ENCODE measurements around the gene TRAF1. TPM values are rescaled to one million over a fixed set of nuclear protein-coding genes. Genes with fewer than 3 reads are reported as not detected.

The TRAF1 gene
- total RNA-seq, 5 donors from 2014 or later (not counting 1 experiment from before 2014, with no cell fraction given), result 67.6 to 170 (median 157) TPM

DNA sequence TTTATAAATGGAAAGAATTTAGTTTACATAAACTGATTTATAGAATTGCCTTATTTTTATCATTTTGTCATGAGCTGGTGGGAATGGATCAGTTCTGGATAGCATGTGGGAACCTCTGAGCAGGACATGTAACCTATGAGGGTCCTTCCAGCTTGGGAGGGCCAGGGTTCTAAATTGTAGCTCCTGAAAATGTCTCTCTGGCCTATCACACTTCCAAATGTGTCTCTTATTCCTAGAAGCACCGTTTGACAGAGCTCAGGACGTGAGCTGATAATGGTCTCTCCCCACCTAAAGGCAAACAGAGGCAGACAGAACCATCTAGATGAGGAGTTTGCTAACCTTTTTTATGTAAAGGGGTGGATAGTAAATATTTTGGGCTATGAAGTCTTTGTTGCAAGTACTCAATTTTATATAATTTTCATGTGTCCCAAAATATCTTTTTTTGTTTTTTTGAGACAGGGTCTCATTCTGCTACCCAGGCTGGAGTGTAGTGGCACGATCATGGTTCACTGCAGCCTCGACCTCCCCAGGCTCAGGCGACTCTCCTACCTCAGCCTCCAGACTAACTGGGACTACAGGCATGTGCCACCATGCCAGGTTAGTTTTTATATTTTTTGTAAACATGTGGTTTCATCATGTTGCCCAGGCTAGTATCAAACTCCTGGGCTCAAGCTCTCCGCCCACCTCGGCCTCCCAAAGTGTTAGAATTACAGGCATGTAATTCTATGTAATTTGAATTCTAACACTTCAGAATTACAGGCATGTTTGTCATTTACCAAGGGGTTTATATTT, 4.0 kb downstream of the TRAF1 start:
- H3K27me3 Mint-ChIP-seq, result no peaks in the 10 kb centered on the region
- no peaks in the 10 kb centered on the region for H3K27me3 ChIP-seq (replicated peaks in 1 of 2; ENCODE audit: control insufficient read depth in 2 of 2, extremely low read depth in 1 of 2, insufficient read depth in 2 of 2, low read length in 1 of 2)
- peaks cover 27 to 97% of the 10 kb centered on the region in 2 experiments for H3K4me1 ChIP-seq (ENCODE audit: control insufficient read depth in 1 of 2, extremely low read depth in 1 of 2, insufficient read depth in 2 of 2, low read length in 2 of 2)
- no peak for ATAC-seq (replicated peaks in 1 of 4)
- ChIA-PET CTCF (interaction anchor here in 1 of 2 donors (0.5 to 1.9 kb wide), 5 partner anchors 9 to 79 kb away, joined by 3 to 12 read pairs (median 3); no protein-coding TSS in a partner anchor), POLR2A (interaction anchor here (0.5 to 1.5 kb wide), 7 partner anchors 9 to 33 kb away, joined by 3 to 4 read pairs (median 3); no protein-coding TSS in a partner anchor)
- peak overlapping the region; percentile 94 to 96 (median 95) for H3K4me3 Mint-ChIP-seq
- H3K4me1 Mint-ChIP-seq, result peaks cover 91 to 97% (median 93%) of the 10 kb centered on the region in 3 donors
- no CpG with 5 or more reads among the region's 7 CpGs for WGBS (ENCODE audit: insufficient coverage)
- H3K9me3 ChIP-seq, result no peaks in the 10 kb centered on the region
- peak overlapping the region in 1 of 2 donors; percentile 37 for H3K4me3 ChIP-seq (ENCODE audit: control insufficient read depth in 1 of 2, extremely low read depth in 1 of 2, low read length in 1 of 2)
- H3K36me3 Mint-ChIP-seq, result peaks cover 66% of the 10 kb centered on the region
- peaks cover 0 to 3% (median 0%) of the 10 kb centered on the region in 3 donors for H3K9me3 Mint-ChIP-seq
- DNase-seq, result no peak
- H3K36me3 ChIP-seq (ENCODE audit: control insufficient read depth in 2 of 2, extremely low read depth in 1 of 2, insufficient read depth in 1 of 2, low read length in 1 of 2), result peaks cover 11 to 61% of the 10 kb centered on the region in 2 donors
- H3K27ac Mint-ChIP-seq, result peak overlapping the region; percentile 98 to 99
- H3K27ac ChIP-seq (ENCODE audit: low read length), result peak overlapping the region; percentile 99

DNA sequence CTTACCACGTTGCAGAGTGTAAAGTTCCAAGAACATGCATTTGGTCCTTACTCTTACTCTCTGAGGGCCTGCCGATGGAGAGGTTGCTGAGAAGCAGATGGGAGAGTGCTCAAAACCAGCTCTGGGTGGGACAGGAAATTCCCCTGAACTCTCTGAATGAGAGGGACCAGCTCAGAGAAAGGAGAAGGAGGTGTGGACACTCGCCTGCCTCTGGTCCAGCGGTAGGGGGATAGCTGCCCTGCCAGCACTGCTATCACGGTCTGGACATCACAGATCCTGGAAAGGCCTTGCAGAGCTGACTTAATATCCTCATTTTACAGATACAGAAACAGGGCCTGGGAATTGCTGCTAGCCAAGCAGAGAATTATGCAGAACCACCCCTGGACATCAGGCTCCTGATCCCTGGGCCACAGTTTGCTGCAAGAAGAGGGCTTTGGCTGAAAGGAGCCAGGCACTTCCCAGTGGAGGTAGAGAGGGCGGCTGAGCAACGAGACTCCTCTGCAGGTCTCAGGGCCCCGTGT, 4.9 kb downstream of the TRAF1 start:
- Mint-ChIP-seq H3K9me3 (peaks cover 0 to 4% (median 0%) of the 10 kb centered on the region in 3 donors), H3K4me1 (peaks cover 92 to 97% (median 93%) of the 10 kb centered on the region in 3 donors), H3K36me3 (peaks cover 75% of the 10 kb centered on the region), H3K4me3 (peak overlapping the region; percentile 94 to 96 (median 95)), H3K27ac (peak overlapping the region; percentile 98 to 99), H3K27me3 (no peaks in the 10 kb centered on the region)
- ATAC-seq (replicated peaks in 1 of 4), result no peak
- Histone ChIP-seq H3K27me3 (replicated peaks in 1 of 2; ENCODE audit: control insufficient read depth in 2 of 2, extremely low read depth in 1 of 2, insufficient read depth in 2 of 2, low read length in 1 of 2) (no peaks in the 10 kb centered on the region), H3K4me3 (ENCODE audit: control insufficient read depth in 1 of 2, extremely low read depth in 1 of 2, low read length in 1 of 2) (peak overlapping the region in 1 of 2 donors; percentile 37), H3K9me3 (no peaks in the 10 kb centered on the region), H3K4me1 (ENCODE audit: control insufficient read depth in 1 of 2, extremely low read depth in 1 of 2, insufficient read depth in 2 of 2, low read length in 2 of 2) (peaks cover 22 to 97% of the 10 kb centered on the region in 2 experiments), H3K27ac (ENCODE audit: low read length) (peak overlapping the region; percentile 99), H3K36me3 (ENCODE audit: control insufficient read depth in 2 of 2, extremely low read depth in 1 of 2, insufficient read depth in 1 of 2, low read length in 1 of 2) (peaks cover 11 to 70% of the 10 kb centered on the region in 2 donors)
- 37% methylated on average over 5 of the region's 8 CpGs for WGBS (ENCODE audit: insufficient coverage)
- POLR2A ChIA-PET, result interaction anchor here (0.5 to 1.3 kb wide), 7 partner anchors 9 to 31 kb away, joined by 3 to 6 read pairs (median 3); no protein-coding TSS in a partner anchor
- peak in 1 of 35 experiments; percentile 42 for DNase-seq
- CTCF ChIA-PET, result interaction anchor here in 1 of 2 donors (1.5 to 1.9 kb wide), 2 partner anchors 10 to 48 kb away, joined by 3 to 12 read pairs; no protein-coding TSS in a partner anchor

DNA sequence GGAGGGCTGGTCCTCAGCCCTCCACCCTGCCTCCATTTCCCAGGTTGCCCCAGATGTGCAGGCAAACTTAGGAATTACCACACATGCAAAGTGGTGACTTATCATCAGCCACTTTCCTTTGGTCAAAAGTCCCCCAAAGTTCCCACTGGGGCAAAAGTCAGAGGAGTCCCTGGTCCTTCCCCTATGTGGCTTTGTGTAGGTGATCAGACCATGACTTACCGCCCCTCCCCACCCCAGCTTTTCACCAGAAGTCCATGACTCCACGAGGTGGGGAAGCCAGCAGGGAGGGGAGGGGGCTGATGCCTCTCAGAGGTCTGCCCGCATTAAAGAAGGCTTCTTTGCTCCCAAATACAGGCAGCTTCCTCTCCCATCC, 5.8 kb downstream of the TRAF1 start:
- peaks cover 81% of the 10 kb centered on the region for H3K36me3 Mint-ChIP-seq
- H3K4me3 Mint-ChIP-seq, result peak overlapping the region; percentile 94 to 96 (median 95)
- DNase-seq (no peak), ATAC-seq (replicated peaks in 1 of 4) (no peak)
- H3K27ac Mint-ChIP-seq, result peak overlapping the region; percentile 98 to 99
- no CpG with 5 or more reads among the region's 3 CpGs for WGBS (ENCODE audit: insufficient coverage)
- ChIA-PET CTCF (interaction anchor here in 1 of 2 donors (0.8 to 1.4 kb wide), 4 partner anchors 10 to 53 kb away, joined by 3 to 4 read pairs (median 4); no protein-coding TSS in a partner anchor), POLR2A (interaction anchor here (1.1 to 1.6 kb wide), 3 partner anchors 10 to 29 kb away, joined by 3 to 6 read pairs (median 5); no protein-coding TSS in a partner anchor)
- peaks cover 18 to 95% of the 10 kb centered on the region in 2 experiments for H3K4me1 ChIP-seq (ENCODE audit: control insufficient read depth in 1 of 2, extremely low read depth in 1 of 2, insufficient read depth in 2 of 2, low read length in 2 of 2)
- H3K9me3 ChIP-seq, result no peaks in the 10 kb centered on the region
- H3K36me3 ChIP-seq (ENCODE audit: control insufficient read depth in 2 of 2, extremely low read depth in 1 of 2, insufficient read depth in 1 of 2, low read length in 1 of 2), result peaks cover 11 to 71% of the 10 kb centered on the region in 2 donors
- H3K9me3 Mint-ChIP-seq, result peaks cover 0 to 4% (median 0%) of the 10 kb centered on the region in 3 donors
- H3K4me3 ChIP-seq (ENCODE audit: control insufficient read depth in 1 of 2, extremely low read depth in 1 of 2, low read length in 1 of 2), result peak overlapping the region in 1 of 2 donors; percentile 37
- H3K27me3 Mint-ChIP-seq, result no peaks in the 10 kb centered on the region
- H3K4me1 Mint-ChIP-seq, result peaks cover 92 to 97% (median 95%) of the 10 kb centered on the region in 3 donors
- H3K27me3 ChIP-seq (replicated peaks in 1 of 2; ENCODE audit: control insufficient read depth in 2 of 2, extremely low read depth in 1 of 2, insufficient read depth in 2 of 2, low read length in 1 of 2), result no peaks in the 10 kb centered on the region
- peak overlapping the region; percentile 99 for H3K27ac ChIP-seq (ENCODE audit: low read length)

DNA sequence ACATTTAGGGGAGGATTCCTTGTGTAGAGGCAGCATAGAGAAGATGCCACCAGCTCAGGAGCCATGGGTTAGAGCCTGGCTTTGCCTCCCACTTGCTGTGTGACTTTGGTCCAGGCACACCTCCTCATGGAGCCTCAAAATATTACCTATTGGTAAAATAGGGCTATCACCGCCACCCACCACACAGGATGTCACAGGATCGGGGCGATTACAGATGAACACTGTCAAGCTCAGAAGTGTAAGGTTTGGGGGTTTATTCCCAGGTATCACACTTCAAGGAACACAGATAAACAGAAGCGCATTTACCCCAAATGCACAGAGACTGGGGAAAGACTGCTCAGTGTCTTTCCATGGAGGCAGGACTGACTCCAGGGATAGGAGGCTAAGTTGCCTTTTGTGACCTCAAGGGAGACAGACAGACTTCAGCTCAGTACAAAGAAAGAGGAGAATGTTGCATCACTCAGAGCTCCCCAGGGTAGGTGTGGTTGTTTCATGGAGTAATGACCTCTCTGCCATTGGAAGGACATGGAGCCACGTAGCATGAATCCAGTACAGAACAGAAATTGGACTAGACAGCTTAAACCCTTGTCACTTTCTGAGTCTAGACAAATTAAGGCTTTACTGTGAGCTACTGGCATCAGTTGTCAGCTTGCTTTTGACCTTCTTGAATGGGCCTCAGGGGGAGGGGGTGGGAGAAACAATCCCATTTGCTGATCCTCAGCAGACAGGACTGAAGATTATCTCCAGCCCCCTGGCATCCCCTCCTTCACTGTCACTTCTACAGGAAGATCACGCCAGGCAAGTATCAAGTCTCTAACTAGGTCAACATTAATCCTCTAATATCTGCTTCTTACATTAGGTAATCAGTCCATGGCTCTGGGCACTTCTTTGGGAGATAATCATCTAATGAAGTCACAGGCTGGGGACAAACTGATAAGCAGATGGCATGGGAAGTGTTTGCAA, 6.5 kb downstream of the TRAF1 start:
- Mint-ChIP-seq H3K9me3 (peaks cover 0 to 4% (median 0%) of the 10 kb centered on the region in 3 donors), H3K27ac (peak overlapping the region; percentile 98 to 99), H3K4me3 (peak overlapping the region; percentile 94 to 96 (median 95)), H3K4me1 (peaks cover 88 to 95% (median 94%) of the 10 kb centered on the region in 3 donors), H3K36me3 (peaks cover 81% of the 10 kb centered on the region), H3K27me3 (no peaks in the 10 kb centered on the region)
- Histone ChIP-seq H3K4me1 (ENCODE audit: control insufficient read depth in 1 of 2, extremely low read depth in 1 of 2, insufficient read depth in 2 of 2, low read length in 2 of 2) (peaks cover 20 to 95% of the 10 kb centered on the region in 2 experiments), H3K36me3 (ENCODE audit: control insufficient read depth in 2 of 2, extremely low read depth in 1 of 2, insufficient read depth in 1 of 2, low read length in 1 of 2) (peaks cover 11 to 76% of the 10 kb centered on the region in 2 donors), H3K9me3 (no peaks in the 10 kb centered on the region), H3K27me3 (replicated peaks in 1 of 2; ENCODE audit: control insufficient read depth in 2 of 2, extremely low read depth in 1 of 2, insufficient read depth in 2 of 2, low read length in 1 of 2) (no peaks in the 10 kb centered on the region), H3K4me3 (ENCODE audit: control insufficient read depth in 1 of 2, extremely low read depth in 1 of 2, low read length in 1 of 2) (peak overlapping the region in 1 of 2 donors; percentile 37), H3K27ac (ENCODE audit: low read length) (peak overlapping the region; percentile 99)
- ATAC-seq (replicated peaks in 1 of 4) (peak; percentile 24 to 35 (median 30)), DNase-seq (peak in 10 of 35 experiments; percentile 28 to 57 (median 34))
- CTCF ChIA-PET, result interaction anchor here in 1 of 2 donors (0.6 to 1.6 kb wide), 9 partner anchors 9 to 249 kb away, joined by 3 to 6 read pairs (median 4); no protein-coding TSS in a partner anchor
- POLR2A ChIA-PET, result interaction anchor here (0.5 to 1.9 kb wide), 12 partner anchors 10 to 195 kb away, joined by 3 to 13 read pairs (median 4); no protein-coding TSS in a partner anchor
- 20% methylated on average over 1 of the region's 6 CpGs for WGBS (ENCODE audit: insufficient coverage)

DNA sequence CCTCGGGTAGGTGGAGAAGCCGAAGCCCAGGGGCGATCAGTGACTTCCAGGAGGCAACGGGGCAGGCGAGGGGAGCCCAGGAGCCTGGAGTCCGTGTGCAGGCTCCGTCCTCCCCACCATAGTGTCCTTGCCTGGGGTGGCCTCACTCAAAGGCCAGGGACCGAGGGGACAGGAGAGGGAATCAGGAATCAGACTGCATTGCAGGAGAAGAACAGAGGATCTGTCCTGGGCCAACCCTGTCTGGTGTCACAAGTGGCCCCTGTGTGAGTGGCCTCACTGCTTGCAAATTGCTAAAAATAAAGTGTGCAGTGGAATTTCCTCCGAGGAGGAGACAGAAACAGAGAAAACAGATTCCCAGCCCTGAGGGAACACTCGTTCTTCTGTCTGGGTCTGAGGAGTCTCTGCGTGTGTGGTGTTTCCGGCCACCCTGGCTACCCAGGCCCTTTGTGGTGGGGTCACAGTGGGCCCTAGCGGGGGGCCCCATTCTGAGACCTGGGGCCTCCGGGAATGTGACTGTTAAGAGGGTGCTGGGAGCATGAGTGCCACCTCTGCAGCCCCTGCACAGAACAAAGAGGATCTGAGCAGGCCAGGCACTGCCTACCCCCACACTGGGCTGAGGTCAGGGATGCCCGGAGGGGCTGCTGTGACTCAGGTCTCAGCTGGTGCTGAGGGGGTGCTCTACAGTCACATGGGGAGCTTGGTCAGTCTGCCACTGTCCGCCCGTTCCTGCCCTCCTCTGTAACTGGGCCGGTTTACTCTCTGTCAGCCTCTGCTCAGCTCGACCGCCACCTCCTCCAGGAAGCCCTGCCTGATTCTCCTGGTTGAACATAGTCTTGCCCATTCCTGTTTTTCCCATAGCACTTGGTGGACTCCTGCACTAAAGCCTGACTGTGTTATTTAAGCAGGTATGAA, 7.4 kb downstream of the TRAF1 start:
- Histone ChIP-seq H3K27me3 (replicated peaks in 1 of 2; ENCODE audit: control insufficient read depth in 2 of 2, extremely low read depth in 1 of 2, insufficient read depth in 2 of 2, low read length in 1 of 2) (no peaks in the 10 kb centered on the region), H3K4me3 (ENCODE audit: control insufficient read depth in 1 of 2, extremely low read depth in 1 of 2, low read length in 1 of 2) (peak overlapping the region in 1 of 2 donors; percentile 37), H3K36me3 (ENCODE audit: control insufficient read depth in 2 of 2, extremely low read depth in 1 of 2, insufficient read depth in 1 of 2, low read length in 1 of 2) (peaks cover 11 to 86% of the 10 kb centered on the region in 2 donors), H3K27ac (ENCODE audit: low read length) (peak overlapping the region; percentile 99), H3K4me1 (ENCODE audit: control insufficient read depth in 1 of 2, extremely low read depth in 1 of 2, insufficient read depth in 2 of 2, low read length in 2 of 2) (peaks cover 25 to 95% of the 10 kb centered on the region in 2 experiments), H3K9me3 (no peaks in the 10 kb centered on the region)
- DNase-seq (no peak), ATAC-seq (replicated peaks in 1 of 4) (no peak)
- Mint-ChIP-seq H3K4me3 (peak overlapping the region; percentile 94 to 96 (median 95)), H3K9me3 (peaks cover 0 to 4% (median 0%) of the 10 kb centered on the region in 3 donors), H3K27ac (peak overlapping the region; percentile 98 to 99), H3K27me3 (no peaks in the 10 kb centered on the region), H3K4me1 (peaks cover 88 to 94% (median 93%) of the 10 kb centered on the region in 3 donors), H3K36me3 (peaks cover 81% of the 10 kb centered on the region)
- CTCF ChIA-PET, result interaction anchor here in 1 of 2 donors (0.7 to 1.6 kb wide), 6 partner anchors 8 to 50 kb away, joined by 3 to 6 read pairs (median 4); no protein-coding TSS in a partner anchor
- POLR2A ChIA-PET, result interaction anchor here (0.5 to 1.9 kb wide), 9 partner anchors 11 to 196 kb away, joined by 3 to 13 read pairs (median 5); no protein-coding TSS in a partner anchor
- whole genome bisulfite sequencing (ENCODE audit: insufficient coverage), result 61% methylated on average over 9 of the region's 20 CpGs
